Measurements from ENCODE around the gene POLR2L.

POLR2L gene

GRCh38 chr11:797296-798092, 44.8 kb downstream of the POLR2L start:
- no peak for DNase-seq (ENCODE audit: insufficient read length, low spot score)
- FAIRE-seq, result peak; percentile 92

- DNase-seq (ENCODE audit: insufficient read length, low spot score) (no peak), FAIRE-seq (peak; percentile 63)
These were observed 45.6 kb downstream of the POLR2L start for GRCh38 chr11:796565-797295.

GRCh38 chr11:795634-796564, 46.4 kb downstream of the POLR2L start:
- DNase-seq (ENCODE audit: insufficient read length, low spot score) (peak; percentile 90), FAIRE-seq (peak; percentile 95)

- FAIRE-seq (peak; percentile 69), DNase-seq (ENCODE audit: insufficient read length, low spot score) (no peak)
These were observed 47.3 kb downstream of the POLR2L start for GRCh38 chr11:794766-795633.

- no peak for DNase-seq (ENCODE audit: insufficient read length, low spot score)
- FAIRE-seq, result no peak
These were observed 48.1 kb downstream of the POLR2L start for GRCh38 chr11:794013-794765.

GRCh38 chr11:793556-793955, 48.8 kb downstream of the POLR2L start:
- FAIRE-seq (no peak), DNase-seq (ENCODE audit: insufficient read length, low spot score) (no peak)

- no peak for FAIRE-seq
- DNase-seq (ENCODE audit: insufficient read length, low spot score), result no peak
These were observed 49.5 kb downstream of the POLR2L start for GRCh38 chr11:792873-793272.

GRCh38 chr11:792535-792821, 49.9 kb downstream of the POLR2L start:
- FAIRE-seq (no peak), DNase-seq (ENCODE audit: insufficient read length, low spot score) (no peak)

- FAIRE-seq, result no peak
- DNase-seq (ENCODE audit: insufficient read length, low spot score), result no peak
These were observed 50.4 kb downstream of the POLR2L start for GRCh38 chr11:791658-792534.

GRCh38 chr11:790721-791564, 51.4 kb downstream of the POLR2L start:
- DNase-seq (ENCODE audit: insufficient read length, low spot score) (no peak), FAIRE-seq (no peak)

GRCh38 chr11:789943-790342, 52.4 kb downstream of the POLR2L start, which contains the start of gene CEND1:
Gene CEND1, minus strand, starts transcription at chr11:790090. Its CDS starts 1,514 bp downstream, at chr11:788576.
- FAIRE-seq, result no peak

More at GRCh38 chr11:789943-790342, 52.4 kb downstream of the POLR2L start, which contains the start of gene CEND1:
- DNase-seq (ENCODE audit: insufficient read length, low spot score), result no peak
